NOMO-1 treated with dmso at 0.1 percent for 144 hours (cell line): ENCODE results near the gene FOXD3.

Experiments
- DNase-seq: peaks from one replicate; lab custom pipeline; 2025; ENCODE audit not compliant: unreplicated experiment; lab: John Stamatoyannopoulos, UW

The FOXD3 gene

GRCh38 chr1:63320022-63320721 is 2.2 kb upstream of the FOXD3 start:
- DNase-seq: no peak

- no peak for DNase-seq
Observed at GRCh38 chr1:63321066-63321784, 1.1 kb upstream of the FOXD3 start.

- DNase-seq: no peak
Observed at GRCh38 chr1:63321785-63322113, 618 bp upstream of the FOXD3 start.

GRCh38 chr1:63322944-63323864 is 837 bp downstream of the FOXD3 start:
- no peak for DNase-seq

- DNase-seq: no peak
Observed at GRCh38 chr1:63323865-63324778, 1.8 kb downstream of the FOXD3 start.

- DNase-seq: no peak
Observed at GRCh38 chr1:63324779-63325119, 2.4 kb downstream of the FOXD3 start.

GRCh38 chr1:63325279-63325985 is 3.1 kb downstream of the FOXD3 start:
- no peak for DNase-seq

GRCh38 chr1:63326106-63326472 is 3.7 kb downstream of the FOXD3 start:
- DNase-seq: no peak

GRCh38 chr1:63326473-63327380 is 4.4 kb downstream of the FOXD3 start:
- no peak for DNase-seq

- no peak for DNase-seq
Observed at GRCh38 chr1:63327417-63328054, 5.2 kb downstream of the FOXD3 start.

- no peak for DNase-seq
Observed at GRCh38 chr1:63328122-63328521, 5.8 kb downstream of the FOXD3 start.

- DNase-seq: no peak
Observed at GRCh38 chr1:63328781-63329180, 6.4 kb downstream of the FOXD3 start.

- no peak for DNase-seq
Observed at GRCh38 chr1:63329621-63330330, 7.4 kb downstream of the FOXD3 start.

GRCh38 chr1:63330331-63330916 is 8.1 kb downstream of the FOXD3 start:
- DNase-seq: no peak

- DNase-seq: no peak
Observed at GRCh38 chr1:63342402-63342801, 20.0 kb downstream of the FOXD3 start.

- DNase-seq: no peak
Observed at GRCh38 chr1:63343922-63344321, 21.6 kb downstream of the FOXD3 start.

GRCh38 chr1:63350320-63350719 is 28.0 kb downstream of the FOXD3 start:
- DNase-seq: no peak

GRCh38 chr1:63352736-63353135 is 30.4 kb downstream of the FOXD3 start:
- DNase-seq: no peak
